BJ (cell line): ENCODE results near the gene TMEM247. TPM values are rescaled to one million over a fixed set of nuclear protein-coding genes. Genes with fewer than 3 reads are reported as not detected.
"Not testable (repeated sequence)": the region's sequence is repeated elsewhere in the genome, so short reads cannot be mapped to it uniquely, and the experiment has no call there.

Experiments used
- CTCF ChIA-PET: fragments of 350-600 bp; formaldehyde crosslinking; extraction: SDS; loops from one replicate; lab custom pipeline; 2021; ENCODE audit warnings: antibody characterized with exemption, inconsistent platforms; lab: Yijun Ruan, JAX
- POLR2A ChIA-PET: fragments of 300-600 bp; sonication (Branson Sonifier 250); formaldehyde crosslinking; extraction: SDS; loops from one replicate; lab custom pipeline; 2021; ENCODE audit warnings: antibody characterized with exemption; lab: Charles Lee
- DNase-seq: peaks from one replicate; pipeline ENCODE4 v3.0.0-alpha.2; 2011; ENCODE audit warnings: low read depth
- H3K27me3 ChIP-seq: 2 replicates; pipeline ENCODE4 v1.6.0; 2011; ENCODE audit warnings: low read length; ENCODE audit not compliant: control insufficient read depth, insufficient read depth
- H3K36me3 ChIP-seq: 2 replicates; pipeline ENCODE4 v1.5.1; 2011; ENCODE audit warnings: low read length; ENCODE audit not compliant: control insufficient read depth, insufficient read depth
- H3K4me3 ChIP-seq: 2 replicates; pipeline ENCODE4 v1.5.1; 2011; ENCODE audit warnings: low read depth, mild to moderate bottlenecking, control low read depth, low read length
- CTCF ChIP-seq: IDR thresholded peaks from 2 replicates; pipeline ENCODE4 v1.5.1; 2011; ENCODE audit warnings: low read depth, mild to moderate bottlenecking, control low read depth, inconsistent platforms, low read length, moderate library complexity; ENCODE audit not compliant: insufficient read depth
- polyA plus RNA-seq: library from polyadenylated mRNA; depleted of rRNA; stranded (reverse); fragments of >200 nt; gene quantifications from 2 replicates; pipeline ENCODE4 v1.2.3, GENCODE V29; 2011

Gene TMEM247
- polyA plus RNA-seq, 1 experiment = not detected

- ChIA-PET POLR2A (no interaction called here), CTCF (interaction anchor here (0.7 to 1.2 kb wide), 6 partner anchors 24 to 476 kb away, joined by 3 to 4 read pairs (median 3); no protein-coding TSS in a partner anchor)
- no peaks in the 10 kb centered on the region for H3K27me3 ChIP-seq
- no peaks in the 10 kb centered on the region for H3K36me3 ChIP-seq
- no peak for DNase-seq
- no peak overlapping the region for H3K4me3 ChIP-seq
- TF ChIP-seq CTCF = no peak
These were observed 9.7 kb upstream of the TMEM247 start for GRCh38 chr2:46469700-46470099.

- H3K27me3 ChIP-seq = no peaks in the 10 kb centered on the region
- H3K36me3 ChIP-seq = no peaks in the 10 kb centered on the region
- no peak overlapping the region for H3K4me3 ChIP-seq
- POLR2A ChIA-PET = no interaction called here
- CTCF ChIA-PET = interaction anchor here (0.7 to 1.5 kb wide), 7 partner anchors 8 to 477 kb away, joined by 3 to 5 read pairs (median 3); no protein-coding TSS in a partner anchor
- DNase-seq = no peak
- no peak for TF ChIP-seq CTCF
These were observed 9.2 kb upstream of the TMEM247 start for GRCh38 chr2:46470114-46470628.

GRCh38 chr2:46471019-46471583 is 8.3 kb upstream of the TMEM247 start:
- no peak for TF ChIP-seq CTCF
- ChIA-PET POLR2A (no interaction called here), CTCF (interaction anchor here (0.9 to 1.5 kb wide), 3 partner anchors 9 to 478 kb away, joined by 4 to 5 read pairs (median 4); no protein-coding TSS in a partner anchor)
- no peaks in the 10 kb centered on the region for H3K27me3 ChIP-seq
- H3K36me3 ChIP-seq = no peaks in the 10 kb centered on the region
- no peak for DNase-seq
- H3K4me3 ChIP-seq = no peak overlapping the region

- DNase-seq = no peak
- ChIA-PET CTCF (interaction anchor here (0.9 to 1.5 kb wide), 2 partner anchors 9 to 139 kb away, joined by 4 to 5 read pairs; no protein-coding TSS in a partner anchor), POLR2A (no interaction called here)
- no peaks in the 10 kb centered on the region for H3K36me3 ChIP-seq
- TF ChIP-seq CTCF = no peak
- H3K27me3 ChIP-seq = no peaks in the 10 kb centered on the region
- H3K4me3 ChIP-seq = no peak overlapping the region
These were observed 7.7 kb upstream of the TMEM247 start for GRCh38 chr2:46471697-46472096.

GRCh38 chr2:46472165-46472564 is 7.2 kb upstream of the TMEM247 start:
- H3K4me3 ChIP-seq, DNase-seq, CTCF ChIA-PET, POLR2A ChIA-PET, H3K36me3 ChIP-seq, H3K27me3 ChIP-seq: not testable (repeated sequence)

- POLR2A ChIA-PET = not testable (repeated sequence)
These were observed 1.9 kb upstream of the TMEM247 start for GRCh38 chr2:46477462-46477861.

More at GRCh38 chr2:46477462-46477861, 1.9 kb upstream of the TMEM247 start:
- CTCF ChIA-PET = interaction anchor here (1.6 kb wide), 1 partner anchor 154 kb away, joined by 4 read pairs; no protein-coding TSS in a partner anchor
- H3K36me3 ChIP-seq, H3K4me3 ChIP-seq, H3K27me3 ChIP-seq, DNase-seq: not testable (repeated sequence)
